HEK293 (cell line): ENCODE measurements around the gene TTC7B.
"Not testable (repeated sequence)": the region's sequence is repeated elsewhere in the genome, so short reads cannot be mapped to it uniquely, and the experiment has no call there.

Source experiments
- CTCF ChIA-PET: fragments of 350-600 bp; formaldehyde crosslinking; extraction: SDS; loops from one replicate; lab custom pipeline; 2021; ENCODE audit warnings: antibody characterized with exemption; lab: Yijun Ruan, JAX
- POLR2A ChIA-PET: fragments of 300-600 bp; formaldehyde crosslinking; extraction: SDS; loops from one replicate; lab custom pipeline; 2020; ENCODE audit warnings: antibody characterized with exemption, inconsistent platforms; lab: Yijun Ruan, JAX
- H3K27ac ChIP-seq: fragments of 200-500 bp; sonication (Bioruptor generic); 2 replicates; pipeline ENCODE4 v1.5.1; 2014; ENCODE audit warnings: low read depth, low read length, control low read depth, inconsistent platforms; ENCODE audit errors: extremely low read depth
- H3K36me3 ChIP-seq, 2 experiments: fragments of 200-500 bp in 1 of 2; sonication (Bioruptor generic) in 1 of 2; 1 replicate in 1 of 2; 2 replicates in 1 of 2; pipeline ENCODE4 v1.5.1; 2014 to 2017; ENCODE audit warnings: inconsistent platforms in 2 of 2, low read length in 2 of 2; ENCODE audit not compliant: control insufficient read depth in 2 of 2, insufficient read depth in 1 of 2
- H3K4me1 ChIP-seq: fragments of 200-500 bp; sonication (Bioruptor generic); 2 replicates; pipeline ENCODE4 v1.5.1; 2014; ENCODE audit warnings: mild to moderate bottlenecking, low read length, inconsistent platforms; ENCODE audit not compliant: control insufficient read depth, insufficient read depth
- H3K4me3 ChIP-seq: 2 replicates; pipeline ENCODE4 v1.5.1; 2011; ENCODE audit warnings: low read depth, mild to moderate bottlenecking, control low read depth, low read length, moderate library complexity
- H3K9me3 ChIP-seq: fragments of 200-500 bp; sonication (Bioruptor generic); 2 replicates; pipeline ENCODE4 v1.5.1; 2014; ENCODE audit warnings: low read depth, low read length, inconsistent platforms; ENCODE audit not compliant: control insufficient read depth, insufficient read depth
- KLF7 ChIP-seq: fragments of 450-650 bp; formaldehyde crosslinking; IDR thresholded peaks from 2 replicates; pipeline ENCODE4 v1.5.1; 2016; ENCODE audit warnings: missing biosample characterization, missing genetic modification characterization, borderline replicate concordance
- SETDB1 ChIP-seq: IDR thresholded peaks from one replicate; pipeline ENCODE4 v1.6.1; 2017; ENCODE audit warnings: mild to moderate bottlenecking, low read length, moderate library complexity, mixed read lengths; ENCODE audit not compliant: insufficient read length
- ZBTB49 ChIP-seq: fragments of 450-650 bp; formaldehyde crosslinking; IDR thresholded peaks from 2 replicates; pipeline ENCODE4 v1.5.1; 2016; ENCODE audit warnings: missing biosample characterization, missing genetic modification characterization, low read depth
- ZIC2 ChIP-seq: fragments of 450-650 bp; formaldehyde crosslinking; IDR thresholded peaks from 2 replicates; pipeline ENCODE4 v1.5.1; 2016; ENCODE audit warnings: missing biosample characterization, missing genetic modification characterization
- ZNF311 ChIP-seq: fragments of 450-650 bp; formaldehyde crosslinking; IDR thresholded peaks from 2 replicates; pipeline ENCODE4 v1.5.1; 2017; ENCODE audit warnings: missing biosample characterization, missing genetic modification characterization, borderline replicate concordance
- ZNF433 ChIP-seq: fragments of 450-650 bp; formaldehyde crosslinking; IDR thresholded peaks from 2 replicates; pipeline ENCODE4 v1.5.1; 2016; ENCODE audit warnings: missing biosample characterization, missing genetic modification characterization, low read depth
- ZNF48 ChIP-seq: fragments of 450-650 bp; formaldehyde crosslinking; IDR thresholded peaks from 2 replicates; pipeline ENCODE4 v1.5.1; 2016; ENCODE audit warnings: missing biosample characterization, missing genetic modification characterization
- ZNF521 ChIP-seq: fragments of 450-650 bp; formaldehyde crosslinking; IDR thresholded peaks from 2 replicates; pipeline ENCODE4 v1.5.1; 2017; ENCODE audit warnings: missing biosample characterization, mild to moderate bottlenecking, missing genetic modification characterization
- ZNF544 ChIP-seq: fragments of 450-650 bp; formaldehyde crosslinking; IDR thresholded peaks from 2 replicates; pipeline ENCODE4 v1.5.0; 2017; ENCODE audit warnings: missing biosample characterization, missing genetic modification characterization
- ZNF555 ChIP-seq: fragments of 450-650 bp; formaldehyde crosslinking; conservative IDR thresholded peaks from 2 replicates; pipeline ENCODE4 v1.5.1; 2017; ENCODE audit warnings: missing biosample characterization, mild to moderate bottlenecking, missing genetic modification characterization, inconsistent platforms
- ZNF677 ChIP-seq: fragments of 450-650 bp; IDR thresholded peaks from 2 replicates; pipeline ENCODE4 v1.5.0; 2018; ENCODE audit warnings: missing biosample characterization, mild to moderate bottlenecking, missing genetic modification characterization, moderate library complexity
- ZNF785 ChIP-seq: fragments of 450-650 bp; formaldehyde crosslinking; IDR thresholded peaks from 2 replicates; pipeline ENCODE4 v1.5.1; 2016; ENCODE audit warnings: missing biosample characterization, missing genetic modification characterization
- ZSCAN30 ChIP-seq: fragments of 450-650 bp; IDR thresholded peaks from 2 replicates; pipeline ENCODE4 v1.5.1; 2018; ENCODE audit warnings: missing biosample characterization, mild to moderate bottlenecking, missing genetic modification characterization, moderate library complexity
- ZSCAN5A ChIP-seq: fragments of 450-650 bp; formaldehyde crosslinking; IDR thresholded peaks from 2 replicates; pipeline ENCODE4 v1.5.1; 2016; ENCODE audit warnings: missing biosample characterization, missing genetic modification characterization

Gene TTC7B

GRCh38 chr14:90526536-90526935, 289.7 kb downstream of the TTC7B start:
- TF ChIP-seq SETDB1: peak; percentile 22
- TF ChIP-seq ZNF677 (tag by site-specific recombination): peak; percentile 80
- TF ChIP-seq ZSCAN5A: peak; percentile 96
- H3K27ac ChIP-seq, H3K4me3 ChIP-seq, H3K4me1 ChIP-seq, H3K9me3 ChIP-seq, H3K36me3 ChIP-seq, CTCF ChIA-PET, POLR2A ChIA-PET: not testable (repeated sequence)

- H3K4me3 ChIP-seq, H3K9me3 ChIP-seq, CTCF ChIA-PET, H3K4me1 ChIP-seq, H3K27ac ChIP-seq, POLR2A ChIA-PET, H3K36me3 ChIP-seq: not testable (repeated sequence)
Observed at GRCh38 chr14:90525353-90526028, 290.7 kb downstream of the TTC7B start.

GRCh38 chr14:90523961-90524875, 292.0 kb downstream of the TTC7B start:
- CTCF ChIA-PET: interaction anchor here (0.7 kb wide), 1 partner anchor 11 kb away, joined by 4 read pairs; no protein-coding TSS in a partner anchor
- no peaks in the 10 kb centered on the region for H3K4me1 ChIP-seq
- TF ChIP-seq ZNF555 (tag by site-specific recombination): no peak
- TF ChIP-seq ZBTB49 (tag by site-specific recombination): no peak
- no peak for TF ChIP-seq ZNF521 (tag by site-specific recombination)
- TF ChIP-seq ZNF311 (tag by site-specific recombination): no peak
- no peak for TF ChIP-seq ZNF48 (tag by site-specific recombination)
- TF ChIP-seq ZNF544 (tag by site-specific recombination): no peak
- TF ChIP-seq ZIC2 (tag by site-specific recombination): no peak
- TF ChIP-seq ZNF433 (tag by site-specific recombination): no peak
- TF ChIP-seq, all 188 proteins: peak for 0
- POLR2A ChIA-PET: no interaction called here
- H3K4me3 ChIP-seq: no peak overlapping the region
- H3K9me3 ChIP-seq: no peaks in the 10 kb centered on the region
- no peaks in the 10 kb centered on the region for H3K36me3 ChIP-seq
- no peak overlapping the region for H3K27ac ChIP-seq

GRCh38 chr14:90523544-90523943, 292.7 kb downstream of the TTC7B start:
- POLR2A ChIA-PET: no interaction called here

More at GRCh38 chr14:90523544-90523943, 292.7 kb downstream of the TTC7B start:
- CTCF ChIA-PET: interaction anchor here (0.7 kb wide), 2 partner anchors 10 to 114 kb away, joined by 4 read pairs; no protein-coding TSS in a partner anchor
- Histone ChIP-seq H3K36me3 (no peaks in the 10 kb centered on the region), H3K9me3 (no peaks in the 10 kb centered on the region), H3K4me1 (no peaks in the 10 kb centered on the region), H3K27ac (no peak overlapping the region), H3K4me3 (no peak overlapping the region)
- TF ChIP-seq ZNF785 (tag by site-specific recombination): no peak
- no peak for TF ChIP-seq ZSCAN30
- no peak for TF ChIP-seq KLF7 (tag by site-specific recombination)
